Measurements from ENCODE around the gene PRCC. TPM values are rescaled to one million over a fixed set of nuclear protein-coding genes. Genes with fewer than 3 reads are reported as not detected.
A peak's percentile ranks its signal among the peaks of the same experiment; 100 is the strongest.

Gene PRCC
- total RNA-seq, 1 experiment from 2014 or later = 125 TPM

DNA sequence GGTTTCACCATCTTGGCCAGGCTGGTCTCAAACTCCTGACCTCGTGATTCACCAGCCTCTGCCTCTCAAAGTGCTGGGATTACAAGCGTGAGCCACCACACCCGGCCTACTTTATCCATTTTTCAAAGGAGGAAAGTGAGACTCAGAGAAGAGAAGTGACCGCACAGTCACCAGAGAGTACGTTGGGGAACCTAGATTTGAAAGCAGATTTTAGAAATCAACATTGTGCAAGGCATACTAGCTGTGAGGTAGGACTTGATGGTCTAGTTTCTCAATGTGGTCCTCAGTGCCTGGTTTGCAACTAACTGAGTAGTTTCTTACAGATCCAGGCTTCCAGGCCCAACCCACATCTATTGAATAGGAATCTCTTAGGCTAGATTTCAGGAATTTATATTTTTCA, 1.7 kb upstream of the PRCC start:
- intact Hi-C loops (cut with micrococcal nuclease; ENCODE audit: unreplicated experiment) = loop anchor here (2.0 kb wide), 1 partner anchor 15 kb away; the partner anchor contains the start of gene HDGF
- DNase-seq (ENCODE audit: low spot score) = no peak
- Histone ChIP-seq H3K27me3 (replicated peaks; ENCODE audit: insufficient read depth, low read depth, low read length, poor library complexity) (no peaks in the 10 kb centered on the region), H3K36me3 (ENCODE audit: insufficient read depth, low read length, poor library complexity, severe bottlenecking) (peaks cover 2% of the 10 kb centered on the region), H3K9me3 (ENCODE audit: low read depth, low read length, poor library complexity, severe bottlenecking) (no peaks in the 10 kb centered on the region), H3K4me1 (ENCODE audit: insufficient read depth, low read length, poor library complexity, severe bottlenecking) (peaks cover 14% of the 10 kb centered on the region), H3K4me3 (ENCODE audit: low read depth, low read length, poor library complexity, severe bottlenecking) (no peak overlapping the region), H3K27ac (ENCODE audit: low read depth, low read length, poor library complexity, severe bottlenecking) (no peak overlapping the region)
- BruUV-seq (replicated peaks) = no TSS peak
- POLR2A ChIA-PET (ENCODE audit: low non-redundant PET) = no interaction called here
- CTCF ChIA-PET = no interaction called here
- TF ChIP-seq, protein P1, sequence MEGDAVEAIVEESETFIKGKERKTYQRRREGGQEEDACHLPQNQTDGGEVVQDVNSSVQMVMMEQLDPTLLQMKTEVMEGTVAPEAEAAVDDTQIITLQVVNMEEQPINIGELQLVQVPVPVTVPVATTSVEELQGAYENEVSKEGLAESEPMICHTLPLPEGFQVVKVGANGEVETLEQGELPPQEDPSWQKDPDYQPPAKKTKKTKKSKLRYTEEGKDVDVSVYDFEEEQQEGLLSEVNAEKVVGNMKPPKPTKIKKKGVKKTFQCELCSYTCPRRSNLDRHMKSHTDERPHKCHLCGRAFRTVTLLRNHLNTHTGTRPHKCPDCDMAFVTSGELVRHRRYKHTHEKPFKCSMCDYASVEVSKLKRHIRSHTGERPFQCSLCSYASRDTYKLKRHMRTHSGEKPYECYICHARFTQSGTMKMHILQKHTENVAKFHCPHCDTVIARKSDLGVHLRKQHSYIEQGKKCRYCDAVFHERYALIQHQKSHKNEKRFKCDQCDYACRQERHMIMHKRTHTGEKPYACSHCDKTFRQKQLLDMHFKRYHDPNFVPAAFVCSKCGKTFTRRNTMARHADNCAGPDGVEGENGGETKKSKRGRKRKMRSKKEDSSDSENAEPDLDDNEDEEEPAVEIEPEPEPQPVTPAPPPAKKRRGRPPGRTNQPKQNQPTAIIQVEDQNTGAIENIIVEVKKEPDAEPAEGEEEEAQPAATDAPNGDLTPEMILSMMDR (conservative IDR thresholded peaks at IDR 0.05; ENCODE audit: low read depth, low read length) = no peak
- TF ChIP-seq EZH2 (IDR thresholded peaks at IDR 0.05; ENCODE audit: borderline replicate concordance, low read depth, low read length, poor library complexity, severe bottlenecking) = no peak

DNA sequence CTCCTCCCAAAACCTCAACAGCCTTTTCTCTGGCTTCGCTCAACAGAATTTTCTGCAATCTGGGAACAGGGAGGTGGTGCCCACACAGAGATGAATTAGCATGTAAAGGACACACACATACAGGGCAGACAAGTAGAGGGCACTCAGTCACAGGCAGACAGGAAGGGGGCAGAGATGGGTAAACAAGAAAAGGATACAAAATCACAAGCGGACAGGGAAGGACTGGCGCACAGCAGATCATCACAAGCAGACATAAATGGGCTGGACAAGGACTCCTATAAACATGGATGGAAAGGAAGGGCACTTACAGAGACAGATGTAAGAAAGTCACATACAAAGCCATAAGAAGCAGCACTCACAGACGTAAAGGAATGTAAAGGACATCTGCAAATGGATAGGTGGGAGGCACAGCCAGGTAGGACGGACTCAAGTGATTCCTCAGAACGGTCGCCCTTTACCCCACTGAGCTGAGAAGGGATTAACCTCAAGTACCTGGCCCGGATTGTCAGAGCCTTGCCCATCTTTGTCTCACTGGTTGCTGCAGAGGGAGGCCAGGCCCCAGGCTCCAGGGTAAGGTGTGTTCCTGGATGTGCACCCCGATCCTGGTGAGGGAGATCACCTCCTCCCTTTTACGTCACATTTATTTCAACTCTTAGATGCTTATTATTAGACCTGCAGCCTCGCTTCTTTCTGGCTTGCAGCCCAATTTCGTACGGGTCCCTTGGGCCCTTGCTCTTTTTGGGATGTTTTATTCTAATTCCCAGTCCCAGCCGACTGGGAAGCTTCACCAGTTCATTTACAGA, 836 bp upstream of the PRCC start:
- BruUV-seq (replicated peaks) = TSS peak; percentile 68
- TF ChIP-seq, protein P1 (conservative IDR thresholded peaks at IDR 0.05; ENCODE audit: low read depth, low read length) = no peak
- no peak for TF ChIP-seq EZH2 (IDR thresholded peaks at IDR 0.05; ENCODE audit: borderline replicate concordance, low read depth, low read length, poor library complexity, severe bottlenecking)
- Histone ChIP-seq H3K27me3 (replicated peaks; ENCODE audit: insufficient read depth, low read depth, low read length, poor library complexity) (no peaks in the 10 kb centered on the region), H3K9me3 (ENCODE audit: low read depth, low read length, poor library complexity, severe bottlenecking) (no peaks in the 10 kb centered on the region), H3K27ac (ENCODE audit: low read depth, low read length, poor library complexity, severe bottlenecking) (peak overlapping the region; percentile 94), H3K4me3 (ENCODE audit: low read depth, low read length, poor library complexity, severe bottlenecking) (peak overlapping the region; percentile 89), H3K36me3 (ENCODE audit: insufficient read depth, low read length, poor library complexity, severe bottlenecking) (peaks cover 8% of the 10 kb centered on the region), H3K4me1 (ENCODE audit: insufficient read depth, low read length, poor library complexity, severe bottlenecking) (peaks cover 14% of the 10 kb centered on the region)
- intact Hi-C loops (cut with micrococcal nuclease; ENCODE audit: unreplicated experiment) = loop anchor here (1.0 to 2.0 kb wide), 2 partner anchors 16 to 25 kb away; partner anchors contain the start of genes HDGF and MRPL24
- POLR2A ChIA-PET (ENCODE audit: low non-redundant PET) = no interaction called here
- no peak for DNase-seq (ENCODE audit: low spot score)
- CTCF ChIA-PET = interaction anchor here (0.6 to 1.4 kb wide), 4 partner anchors 19 to 105 kb away, joined by 4 to 9 read pairs (median 4); partner anchors contain the start of gene MRPL24

DNA sequence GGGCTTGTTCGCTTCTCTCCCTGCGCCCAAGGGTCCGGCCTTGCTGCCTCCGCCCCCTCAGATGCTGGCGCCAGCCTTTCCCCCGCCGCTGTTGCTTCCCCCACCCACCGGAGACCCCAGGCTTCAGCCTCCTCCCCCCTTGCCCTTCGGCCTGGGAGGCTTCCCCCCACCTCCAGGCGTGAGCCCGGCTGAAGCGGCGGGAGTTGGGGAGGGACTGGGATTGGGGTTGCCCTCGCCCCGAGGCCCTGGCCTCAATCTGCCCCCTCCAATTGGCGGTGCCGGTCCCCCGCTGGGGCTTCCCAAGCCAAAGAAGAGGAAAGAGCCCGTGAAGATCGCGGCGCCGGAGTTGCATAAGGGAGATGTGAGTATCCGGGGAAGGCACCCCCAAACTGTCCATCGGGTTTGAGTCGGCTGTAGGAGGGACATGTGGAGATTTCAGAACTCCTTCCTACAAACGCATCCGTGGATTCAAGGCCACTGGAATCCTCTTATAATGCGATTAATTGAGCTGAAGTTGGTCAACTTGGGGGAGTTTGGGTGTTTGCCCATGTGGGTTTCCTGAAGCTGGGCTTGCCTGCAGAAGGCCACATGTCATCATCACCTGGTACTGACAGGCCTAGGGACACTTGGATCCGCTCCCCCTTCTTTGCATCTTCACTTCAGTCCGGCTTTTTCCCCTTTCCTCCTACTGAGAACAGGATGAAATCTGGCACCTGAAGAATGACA, 707 bp downstream of the PRCC start:
- Histone ChIP-seq H3K4me3 (ENCODE audit: low read depth, low read length, poor library complexity, severe bottlenecking) (peak overlapping the region; percentile 89), H3K4me1 (ENCODE audit: insufficient read depth, low read length, poor library complexity, severe bottlenecking) (peaks cover 14% of the 10 kb centered on the region), H3K36me3 (ENCODE audit: insufficient read depth, low read length, poor library complexity, severe bottlenecking) (peaks cover 8% of the 10 kb centered on the region), H3K27me3 (replicated peaks; ENCODE audit: insufficient read depth, low read depth, low read length, poor library complexity) (no peaks in the 10 kb centered on the region), H3K9me3 (ENCODE audit: low read depth, low read length, poor library complexity, severe bottlenecking) (no peaks in the 10 kb centered on the region), H3K27ac (ENCODE audit: low read depth, low read length, poor library complexity, severe bottlenecking) (peak overlapping the region; percentile 94)
- TF ChIP-seq, protein P1 (conservative IDR thresholded peaks at IDR 0.05; ENCODE audit: low read depth, low read length) = no peak
- no peak for TF ChIP-seq EZH2 (IDR thresholded peaks at IDR 0.05; ENCODE audit: borderline replicate concordance, low read depth, low read length, poor library complexity, severe bottlenecking)
- intact Hi-C loops (cut with micrococcal nuclease; ENCODE audit: unreplicated experiment) = loop anchor here (1.0 to 2.0 kb wide), 3 partner anchors 17 to 39 kb away; partner anchors contain the start of genes HDGF, ISG20L2, METTL25B and MRPL24
- ChIA-PET POLR2A (ENCODE audit: low non-redundant PET) (interaction anchor here (0.6 kb wide), 1 partner anchor 16 kb away, joined by 3 read pairs; no protein-coding TSS in a partner anchor), CTCF (interaction anchor here (1.0 to 1.4 kb wide), 3 partner anchors 21 to 79 kb away, joined by 3 to 4 read pairs (median 4); no protein-coding TSS in a partner anchor)
- BruUV-seq (replicated peaks) = no TSS peak
- DNase-seq (ENCODE audit: low spot score) = peak; percentile 51
